ENCODE data around the gene AHSA1. TPM values are rescaled to one million over a fixed set of nuclear protein-coding genes. Genes with fewer than 3 reads are reported as not detected.

The AHSA1 gene
- total and polyA plus RNA-seq, 2 of the 8 experiments (the other 6 are each of a cell fraction or from before 2014, with no cell fraction given), result 155 to 221 TPM

GRCh38 chr14:77503138-77503537 is 45.2 kb downstream of the AHSA1 start:
- H3K27ac ChIP-seq (ENCODE audit: low read depth, low read length), result no peak overlapping the region
- H2AFZ ChIP-seq (ENCODE audit: low read length), result no peak overlapping the region
- no peak overlapping the region for H2BK5ac ChIP-seq (ENCODE audit: low read depth, low read length)
- POLR2A ChIA-PET (ENCODE audit: partially characterized antibody), result no interaction called here
- no peak overlapping the region for H2BK20ac ChIP-seq (ENCODE audit: low read length)
- no peak overlapping the region for H4K8ac ChIP-seq (ENCODE audit: extremely low read depth, insufficient read depth, low read length)
- no peak overlapping the region for H3K4ac ChIP-seq (replicated peaks; ENCODE audit: insufficient read length, low read depth, low read length)
- no peaks in the 10 kb centered on the region; a peak in 1 of 8 replicates for H3K36me3 ChIP-seq (ENCODE audit: control insufficient read depth in 2 of 4, insufficient read depth in 4 of 4, low read length in 3 of 4)
- no peak overlapping the region for H3K56ac ChIP-seq (replicated peaks; ENCODE audit: insufficient read length, low read depth, low read length)
- FAIRE-seq, result no peak
- H3K23ac ChIP-seq (ENCODE audit: insufficient read length), result no peak overlapping the region
- H2BK120ac ChIP-seq (replicated peaks; ENCODE audit: low read depth, low read length), result no peak overlapping the region
- no peak overlapping the region for H2AK5ac ChIP-seq (ENCODE audit: low read depth, low read length)
- H3K23me2 ChIP-seq (ENCODE audit: low read depth, low read length), result peaks cover 11% of the 10 kb centered on the region; the same call in 1 of the 2 replicates
- DNase-seq (ENCODE audit: low read depth in 1 of 2, low spot score in 2 of 2), result no peak
- CTCF ChIA-PET (ENCODE audit: partially characterized antibody), result interaction anchor here (1.4 to 1.5 kb wide), 2 partner anchors 20 to 149 kb away, joined by 3 to 5 read pairs; no protein-coding TSS in a partner anchor
- H4K91ac ChIP-seq (replicated peaks; ENCODE audit: insufficient read length, low read length), result no peak overlapping the region
- no peak overlapping the region for H3K18ac ChIP-seq (ENCODE audit: extremely low read depth, low read length)
- no peak overlapping the region for H2BK12ac ChIP-seq (ENCODE audit: low read depth, low read length)
- no peak overlapping the region for H3K9ac ChIP-seq (replicated peaks in 1 of 4; ENCODE audit: extremely low read depth in 1 of 4, low read depth in 3 of 4, low read length in 3 of 4)
- peaks cover 18 to 28% (median 25%) of the 10 kb centered on the region in 4 experiments for H3K27me3 ChIP-seq (replicated peaks in 1 of 4; ENCODE audit: control insufficient read depth in 3 of 4, extremely low read depth in 1 of 4, insufficient read depth in 3 of 4, low read length in 3 of 4)
- H2BK15ac ChIP-seq (ENCODE audit: low read length), result no peak overlapping the region
- H3K4me2 ChIP-seq (ENCODE audit: insufficient read depth in 1 of 2, low read depth in 2 of 2, low read length in 2 of 2), result no peak overlapping the region
- no peak overlapping the region for H3K4me3 ChIP-seq (ENCODE audit: extremely low read depth in 1 of 4, insufficient read depth in 2 of 4, low read depth in 3 of 4, low read length in 4 of 4)
- peaks cover 0 to 4% (median 1%) of the 10 kb centered on the region in 4 experiments; a peak in 4 of 7 replicates for H3K4me1 ChIP-seq (replicated peaks in 1 of 4; ENCODE audit: control insufficient read depth in 3 of 4, insufficient read depth in 4 of 4, low read length in 3 of 4)
- H4K20me1 ChIP-seq (replicated peaks in 1 of 2; ENCODE audit: control insufficient read depth in 1 of 2, insufficient read depth in 2 of 2, low read length in 2 of 2), result no peaks in the 10 kb centered on the region
- no peak overlapping the region for H4K5ac ChIP-seq (ENCODE audit: insufficient read length, low read depth, low read length)
- WGBS, 2 experiments (ENCODE audit: extremely low coverage in 1 of 2, insufficient coverage in 1 of 2, insufficient read length in 1 of 2, insufficient replicate concordance in 2 of 2, low coverage in 1 of 2, low lambda C conversion rate in 2 of 2, missing lambda C conversion rate in 1 of 2), result 90% methylated on average over 5 of the region's 5 CpGs; no CpG with 5 or more reads in 1 of the 2 experiments
- H3K9me3 ChIP-seq (ENCODE audit: insufficient read depth in 2 of 2, low read depth in 1 of 2, low read length in 1 of 2), result no peaks in the 10 kb centered on the region
- no peaks in the 10 kb centered on the region for H3K79me1 ChIP-seq (ENCODE audit: low read depth, low read length)
- no peaks in the 10 kb centered on the region for H3K79me2 ChIP-seq (ENCODE audit: control insufficient read depth in 1 of 2, insufficient read depth in 2 of 2, low read length in 2 of 2)
- no peak overlapping the region for H3K14ac ChIP-seq (ENCODE audit: insufficient read length)
- no peak for TF ChIP-seq RNF2 (IDR thresholded peaks at IDR 0.05; ENCODE audit: borderline replicate concordance, low read depth, low read length, missing control alignments, poor library complexity, severe bottlenecking)
- no peak for TF ChIP-seq HDAC2 (IDR thresholded peaks at IDR 0.05; ENCODE audit: borderline replicate concordance in 1 of 2, low read depth in 2 of 2, low read length in 2 of 2)
- TF ChIP-seq CBX8 (IDR thresholded peaks at IDR 0.05; ENCODE audit: borderline replicate concordance, low read depth, low read length), result no peak
- TF ChIP-seq EZH2 (IDR thresholded peaks at IDR 0.05; ENCODE audit: low read depth, low read length, severe bottlenecking), result no peak
- no peak for TF ChIP-seq BACH1 (IDR thresholded peaks at IDR 0.05; ENCODE audit: low read length)
- TF ChIP-seq ZNF274 (IDR thresholded peaks at IDR 0.05; ENCODE audit: borderline replicate concordance, extremely low read depth, low read length), result no peak
- no peak for TF ChIP-seq SIX5 (IDR thresholded peaks at IDR 0.05; ENCODE audit: low read depth, low read length)
- TF ChIP-seq CHD1 (IDR thresholded peaks at IDR 0.05; ENCODE audit: low read depth, low read length), result no peak
- TF ChIP-seq SUZ12 (IDR thresholded peaks at IDR 0.05; ENCODE audit: low read length), result no peak
- TF ChIP-seq PHF8 (conservative IDR thresholded peaks at IDR 0.05; ENCODE audit: low read depth, low read length), result no peak
- TF ChIP-seq TBP (IDR thresholded peaks at IDR 0.05; ENCODE audit: low read depth, low read length), result no peak
- no peak for TF ChIP-seq EP300 (IDR thresholded peaks at IDR 0.05; ENCODE audit: borderline replicate concordance in 1 of 2, low read depth in 2 of 2, low read length in 2 of 2)
- no peak for TF ChIP-seq GTF2F1 (IDR thresholded peaks at IDR 0.05; ENCODE audit: borderline replicate concordance, low read depth, low read length)
- no peak for TF ChIP-seq YY1 (IDR thresholded peaks at IDR 0.05; ENCODE audit: low read depth, low read length)

Data from H1 (cell line).